Prostate gland (tissue), 2 donors: ENCODE data around the gene C1QTNF1. TPM values are rescaled to one million over a fixed set of nuclear protein-coding genes. Genes with fewer than 3 reads are reported as not detected.

ENCODE experiments used
- DNase-seq: peaks from one replicate; pipeline ENCODE4 v3.0.0-alpha.2; 2019; ENCODE audit warnings: low spot score
- H3K27ac ChIP-seq, 2 donors: fragments of 200-600 bp; sonication (generic); 2 replicates each; pipeline ENCODE4 v1.5.1; 2017 to 2019
- H3K27me3 ChIP-seq: fragments of 200-600 bp; sonication (generic); replicated peaks from 2 replicates; pipeline ENCODE4 v1.5.1; 2019; ENCODE audit not compliant: insufficient read depth
- H3K36me3 ChIP-seq, 2 donors: fragments of 200-600 bp; sonication (generic); 1 replicate in 1 of 2; 2 replicates in 1 of 2; pipeline versions ENCODE4 v1.5.1 to v1.8.1; 2017 to 2019
- H3K4me1 ChIP-seq: fragments of 200-600 bp; sonication (generic); replicated peaks from 2 replicates; pipeline ENCODE4 v1.5.1; 2019
- H3K4me3 ChIP-seq, 2 donors: fragments of 200-600 bp; sonication (generic); 2 replicates each; pipeline ENCODE4 v1.5.1; 2017 to 2019
- H3K9me3 ChIP-seq: fragments of 200-600 bp; sonication (generic); 2 replicates; pipeline ENCODE4 v1.5.1; 2017
- POLR2A ChIP-seq: fragments of 450-650 bp; IDR thresholded peaks from one replicate; pipeline ENCODE4 v1.6.1; 2016; ENCODE audit warnings: antibody characterized with exemption, mild to moderate bottlenecking
- POLR2AphosphoS5 ChIP-seq: sonication (generic); formaldehyde crosslinking; IDR thresholded peaks from one replicate; pipeline ENCODE4 v1.6.1; 2017; ENCODE audit warnings: antibody characterized with exemption
- WGBS: methylation state at CpG from one replicate; pipeline ENCODE4 v1.1.5; 2018; 5-methylcytosine and 5-hydroxymethylcytosine counted together
- intact Hi-C: fragments of 100-400 bp; cut with DNase I; formaldehyde crosslinking; loops from one replicate; pipeline ENCODE4 v1.14.2; 2022
- total RNA-seq, 2 donors: library from RNA; depleted of rRNA; stranded (reverse); fragments of >200 nt; gene quantifications; one replicate each; pipeline ENCODE4 v1.1.0, GENCODE V29; 2016
- TF ChIP-seq, protein P1 (sequence below), 4 experiments: fragments of 200-600 bp in 2 of 4; fragments of 450-650 bp in 2 of 4; sonication (generic) in 2 of 4; IDR thresholded peaks; 1 replicate in 3 of 4; 2 replicates in 1 of 4; pipeline ENCODE4 v1.5.1; 2016 to 2019; ENCODE audit warnings: antibody characterized with exemption in 4 of 4, mild to moderate bottlenecking in 2 of 4, moderate library complexity in 2 of 4

Gene C1QTNF1
- total RNA-seq, 2 donors from 2014 or later, result 16.3 to 57.9 TPM

DNA sequence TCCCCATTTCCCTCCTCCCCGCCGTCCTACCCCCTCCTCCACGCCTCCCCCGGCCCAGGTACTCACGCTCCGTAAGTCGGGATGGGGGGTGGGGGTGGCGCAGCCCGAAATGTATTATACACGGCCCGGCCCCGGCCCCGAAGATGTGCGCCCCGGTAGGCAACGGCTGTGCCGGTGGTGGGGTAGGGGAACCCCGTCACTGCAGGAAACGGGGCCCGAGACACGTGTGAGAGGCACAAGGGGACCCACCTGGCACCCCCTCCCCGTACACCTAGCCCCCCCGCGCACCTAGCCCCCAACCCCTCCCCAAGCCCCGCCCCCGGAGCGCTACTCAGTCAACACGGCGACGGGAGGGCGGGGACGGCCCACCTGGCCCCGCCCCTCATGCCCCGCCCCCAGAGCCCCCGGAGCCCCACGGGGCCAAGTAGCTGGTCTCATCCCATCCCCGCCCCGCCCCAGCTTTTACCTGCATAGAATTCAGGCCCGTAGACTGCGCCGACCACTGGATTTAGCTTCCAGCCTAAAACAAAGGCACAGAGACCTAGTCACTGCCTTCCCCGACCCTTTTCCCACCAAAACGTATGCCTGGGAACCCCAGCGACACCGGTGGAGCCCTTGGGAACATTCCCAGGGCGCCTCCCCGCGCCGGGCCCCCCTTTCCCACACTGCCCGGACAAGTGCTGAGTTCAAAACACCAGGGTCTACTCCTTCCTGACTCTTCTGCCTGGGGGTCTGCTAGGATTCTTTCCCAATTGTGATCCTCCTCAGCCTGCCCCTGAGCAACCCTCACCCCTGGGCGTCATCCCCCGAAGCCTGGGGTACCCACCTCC is 73.5 kb downstream of the C1QTNF1 start:
- no peaks in the 10 kb centered on the region for H3K36me3 ChIP-seq
- H3K27ac ChIP-seq, result no peak overlapping the region
- TF ChIP-seq, protein P1, sequence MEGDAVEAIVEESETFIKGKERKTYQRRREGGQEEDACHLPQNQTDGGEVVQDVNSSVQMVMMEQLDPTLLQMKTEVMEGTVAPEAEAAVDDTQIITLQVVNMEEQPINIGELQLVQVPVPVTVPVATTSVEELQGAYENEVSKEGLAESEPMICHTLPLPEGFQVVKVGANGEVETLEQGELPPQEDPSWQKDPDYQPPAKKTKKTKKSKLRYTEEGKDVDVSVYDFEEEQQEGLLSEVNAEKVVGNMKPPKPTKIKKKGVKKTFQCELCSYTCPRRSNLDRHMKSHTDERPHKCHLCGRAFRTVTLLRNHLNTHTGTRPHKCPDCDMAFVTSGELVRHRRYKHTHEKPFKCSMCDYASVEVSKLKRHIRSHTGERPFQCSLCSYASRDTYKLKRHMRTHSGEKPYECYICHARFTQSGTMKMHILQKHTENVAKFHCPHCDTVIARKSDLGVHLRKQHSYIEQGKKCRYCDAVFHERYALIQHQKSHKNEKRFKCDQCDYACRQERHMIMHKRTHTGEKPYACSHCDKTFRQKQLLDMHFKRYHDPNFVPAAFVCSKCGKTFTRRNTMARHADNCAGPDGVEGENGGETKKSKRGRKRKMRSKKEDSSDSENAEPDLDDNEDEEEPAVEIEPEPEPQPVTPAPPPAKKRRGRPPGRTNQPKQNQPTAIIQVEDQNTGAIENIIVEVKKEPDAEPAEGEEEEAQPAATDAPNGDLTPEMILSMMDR (IDR thresholded peaks at IDR 0.05), result no peak
- no peak for TF ChIP-seq POLR2AphosphoS5
- TF ChIP-seq POLR2A, result no peak
- H3K9me3 ChIP-seq, result no peaks in the 10 kb centered on the region
- H3K27me3 ChIP-seq, result peaks cover 33% of the 10 kb centered on the region
- peaks cover 7% of the 10 kb centered on the region for H3K4me1 ChIP-seq
- DNase-seq, result no peak
- intact Hi-C loops, result no loop called here
- H3K4me3 ChIP-seq, result no peak overlapping the region
- WGBS, result 19% methylated on average over 44 of the region's 52 CpGs

DNA sequence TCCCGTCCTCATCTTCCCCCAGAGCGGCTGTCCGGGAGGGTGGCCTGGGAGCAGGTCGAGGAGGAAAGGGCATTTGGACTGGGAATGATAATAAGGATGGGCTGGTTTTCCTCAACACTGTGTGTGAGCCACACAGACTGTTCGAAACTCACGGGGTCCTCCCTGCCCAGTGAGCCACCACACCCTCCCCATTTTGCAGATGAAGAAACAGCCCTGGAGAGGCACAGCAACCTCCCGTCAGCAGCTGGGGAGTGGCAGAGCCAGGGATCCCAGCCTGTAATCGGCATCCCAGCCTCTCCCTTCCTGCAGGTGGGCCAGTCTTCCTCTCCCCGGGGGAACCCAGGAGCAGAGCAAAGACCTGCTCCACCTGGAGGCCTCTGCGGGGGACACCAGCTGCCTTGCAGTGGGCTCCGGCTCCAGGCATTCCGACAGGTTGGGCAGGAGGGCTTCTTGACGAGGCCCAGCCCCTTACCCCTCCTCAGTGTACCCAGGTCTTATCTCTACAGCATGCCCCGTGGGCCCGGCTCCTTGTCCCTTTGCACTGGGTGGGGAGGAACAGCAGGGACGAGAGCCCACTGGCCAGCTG is 74.4 kb downstream of the C1QTNF1 start:
- Histone ChIP-seq H3K27ac (no peak overlapping the region), H3K27me3 (peaks cover 34% of the 10 kb centered on the region), H3K4me3 (no peak overlapping the region), H3K4me1 (peaks cover 7% of the 10 kb centered on the region), H3K9me3 (no peaks in the 10 kb centered on the region), H3K36me3 (no peaks in the 10 kb centered on the region)
- TF ChIP-seq, protein P1 (IDR thresholded peaks at IDR 0.05), result no peak
- TF ChIP-seq POLR2AphosphoS5 (no peak), POLR2A (no peak)
- intact Hi-C loops, result no loop called here
- WGBS, result 39% methylated on average over 16 of the region's 16 CpGs
- DNase-seq, result no peak

Other genes with a start within 250 kb of the C1QTNF1 start
- gene CYTH1, start 241.9 kb upstream of the C1QTNF1 start, total RNA-seq, result 10 to 100 TPM; 65.2 to 73.9 TPM
- gene USP36, start 183.4 kb upstream of the C1QTNF1 start, total RNA-seq, result 10 to 100 TPM; 31.2 to 66.6 TPM
- gene CEP295NL, start 121.0 kb upstream of the C1QTNF1 start, total RNA-seq, result 1 to 10 TPM; 2.2 to 8.2 TPM
- gene TIMP2, start 98.8 kb upstream of the C1QTNF1 start, total RNA-seq, result 100 to 1,000 TPM in 1 of 2 donors, 10 to 100 TPM in 1; 54.5 to 500 TPM
- gene LGALS3BP, start 44.2 kb upstream of the C1QTNF1 start, total RNA-seq, result 100 to 1,000 TPM; 570 to 890 TPM
- 100 to 1,000 TPM in 1 of 2 donors, 10 to 100 TPM in 1; 89.7 to 201 TPM for gene CANT1, start 14.4 kb upstream of the C1QTNF1 start, total RNA-seq
- gene ENGASE, start 50.7 kb downstream of the C1QTNF1 start, total RNA-seq, result 10 to 100 TPM; 19.4 to 45.7 TPM